CD4-positive, alpha-beta T cell treated with Interleukin-17A for 1 hour (primary cell): ENCODE results near the gene CHPF2.
A peak's percentile ranks its signal among the peaks of the same experiment; 100 is the strongest.

ENCODE experiments used
- DNase-seq: peaks from one replicate; pipeline ENCODE4 v3.0.0-alpha.2; 2020

CHPF2 gene

GRCh38 chr7:151207315-151207714, 25.0 kb upstream of the CHPF2 start:
- no peak for DNase-seq

- no peak for DNase-seq
These were observed 24.5 kb upstream of the CHPF2 start for GRCh38 chr7:151207804-151208203.

- no peak for DNase-seq
These were observed 23.9 kb upstream of the CHPF2 start for GRCh38 chr7:151208253-151208862.

- DNase-seq: no peak
These were observed 22.7 kb upstream of the CHPF2 start for GRCh38 chr7:151209588-151209987.

- no peak for DNase-seq
These were observed 22.0 kb upstream of the CHPF2 start, which contains the start of gene H2BK1 for GRCh38 chr7:151210087-151210854. Gene H2BK1, minus strand, starts transcription at chr7:151210488. Its CDS starts 170 bp downstream, at chr7:151210318.

GRCh38 chr7:151211155-151211772, 21.0 kb upstream of the CHPF2 start:
- DNase-seq: no peak

GRCh38 chr7:151212626-151213025, 19.7 kb upstream of the CHPF2 start:
- no peak for DNase-seq

GRCh38 chr7:151213826-151214225, 18.5 kb upstream of the CHPF2 start:
- DNase-seq: no peak

GRCh38 chr7:151215396-151215795, 16.9 kb upstream of the CHPF2 start:
- DNase-seq: no peak

GRCh38 chr7:151218170-151218569, 14.1 kb upstream of the CHPF2 start:
- no peak for DNase-seq

GRCh38 chr7:151223728-151224127, 8.6 kb upstream of the CHPF2 start:
- DNase-seq: no peak

GRCh38 chr7:151225948-151226510, 6.3 kb upstream of the CHPF2 start:
- no peak for DNase-seq

GRCh38 chr7:151226560-151226874, 5.8 kb upstream of the CHPF2 start:
- DNase-seq: no peak

- DNase-seq: peak; percentile 97
These were observed 5.2 kb upstream of the CHPF2 start, which contains the start of gene ABCF2 for GRCh38 chr7:151226875-151227782. Gene ABCF2, minus strand, starts transcription at chr7:151227205. Its CDS starts 747 bp downstream, at chr7:151226458.

GRCh38 chr7:151228024-151228866, 4.0 kb upstream of the CHPF2 start:
- no peak for DNase-seq

- DNase-seq: no peak
These were observed 3.0 kb upstream of the CHPF2 start for GRCh38 chr7:151229249-151229648.

GRCh38 chr7:151231080-151231479, 1.2 kb upstream of the CHPF2 start:
- DNase-seq: no peak

GRCh38 chr7:151232917-151233701, 826 bp downstream of the CHPF2 start:
- DNase-seq: peak; percentile 70

- no peak for DNase-seq
These were observed 1.5 kb downstream of the CHPF2 start for GRCh38 chr7:151233804-151234203.

GRCh38 chr7:151235091-151235787, 3.0 kb downstream of the CHPF2 start:
- DNase-seq: no peak
